GM12892 (cell line): ENCODE results near the gene CDR2L.

ENCODE experiments used
- POLR2AphosphoS5 ChIP-seq: IDR thresholded peaks from 2 replicates; pipeline ENCODE4 v1.6.1; 2011; ENCODE audit warnings: low read depth, low read length, control low read depth
- TAF1 ChIP-seq: IDR thresholded peaks from 2 replicates; pipeline ENCODE4 v1.6.1; 2011; ENCODE audit warnings: low read depth, mild to moderate bottlenecking, control low read depth, low read length, borderline replicate concordance

GRCh38 chr17:74990581-74991105, 3.2 kb downstream of the CDR2L start:
- no peak for TF ChIP-seq TAF1
- TF ChIP-seq POLR2AphosphoS5, result no peak
